ENCODE results near the gene SPON1. TPM values are rescaled to one million over a fixed set of nuclear protein-coding genes. Genes with fewer than 3 reads are reported as not detected.

SPON1 gene
- total and polyA plus RNA-seq, 2 experiments from 2014 or later = 2.9 to 6.4 TPM

- H4K20me1 ChIP-seq (replicated peaks; ENCODE audit: insufficient read depth) = no peaks in the 10 kb centered on the region
- Mint-ChIP-seq H3K36me3 (ENCODE audit: low read depth) (no peaks in the 10 kb centered on the region), H3K4me3 (no peak overlapping the region), H3K9me3 (no peaks in the 10 kb centered on the region), H3K27ac (no peak overlapping the region), H3K27me3 (ENCODE audit: insufficient read depth, low read depth, poor library complexity) (no peaks in the 10 kb centered on the region), H3K4me1 (no peaks in the 10 kb centered on the region; the same call in 2 of the 3 replicates)
- no peaks in the 10 kb centered on the region for H3K36me3 ChIP-seq (ENCODE audit: insufficient read depth)
- no peak overlapping the region for H3K4me2 ChIP-seq
- H3K9me2 ChIP-seq (ENCODE audit: insufficient read depth) = no peaks in the 10 kb centered on the region
- DNase-seq (ENCODE audit: low spot score) (no peak), ATAC-seq (no peak)
- H2AFZ ChIP-seq = no peak overlapping the region
- no peaks in the 10 kb centered on the region for H3K4me1 ChIP-seq (ENCODE audit: insufficient read depth)
- no peaks in the 10 kb centered on the region for H3F3A ChIP-seq (replicated peaks; ENCODE audit: low read depth)
- TF ChIP-seq POLR2AphosphoS5 (IDR thresholded peaks at IDR 0.05; ENCODE audit: low read depth) (no peak), EZH2phosphoT487 (IDR thresholded peaks at IDR 0.05; ENCODE audit: unreplicated experiment) (no peak)
- no peak overlapping the region for H3K27ac ChIP-seq (ENCODE audit: low read depth)
- H3K27me3 ChIP-seq (ENCODE audit: insufficient read depth) = no peaks in the 10 kb centered on the region
- H3K4me3 ChIP-seq = no peak overlapping the region
- no peaks in the 10 kb centered on the region for H3K79me2 ChIP-seq (replicated peaks; ENCODE audit: insufficient read depth)
These were observed 82.9 kb downstream of the SPON1 start for GRCh38 chr11:14045417-14045816.

DNA sequence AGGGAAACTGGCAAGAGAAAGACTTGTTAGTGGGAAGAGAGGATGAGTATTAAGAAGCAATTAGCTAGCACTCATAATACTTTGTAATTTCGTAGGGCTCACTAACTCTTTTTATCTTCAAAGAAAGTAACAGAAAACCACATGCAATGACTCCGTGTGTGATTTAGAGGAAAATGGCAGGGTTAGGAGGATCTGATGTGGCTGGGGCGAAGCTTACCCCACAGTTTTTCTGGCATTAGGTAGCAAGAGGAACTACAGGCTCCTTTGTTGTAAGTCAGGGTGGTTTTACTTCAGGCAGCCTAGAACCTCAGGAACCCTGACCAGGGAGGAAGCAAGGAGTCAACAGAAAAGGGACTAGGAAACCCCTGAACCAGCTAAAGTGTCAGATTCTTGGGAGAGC lies 89.7 kb downstream of the SPON1 start:
- H3K9me2 ChIP-seq (ENCODE audit: insufficient read depth) = peaks cover 10% of the 10 kb centered on the region; the same call in 1 of the 2 replicates
- no peaks in the 10 kb centered on the region for H3K4me1 Mint-ChIP-seq
- H3K9me3 Mint-ChIP-seq = no peaks in the 10 kb centered on the region; the same call in 1 of the 3 replicates
- no peaks in the 10 kb centered on the region for H3K79me2 ChIP-seq (replicated peaks; ENCODE audit: insufficient read depth)
- H3F3A ChIP-seq (replicated peaks; ENCODE audit: low read depth) = no peaks in the 10 kb centered on the region
- H3K27ac Mint-ChIP-seq = no peak overlapping the region
- H2AFZ ChIP-seq = no peak overlapping the region
- no peak overlapping the region for H3K4me3 ChIP-seq
- H3K27ac ChIP-seq (ENCODE audit: low read depth) = no peak overlapping the region
- ATAC-seq (no peak), DNase-seq (ENCODE audit: low spot score) (no peak)
- no peaks in the 10 kb centered on the region for H3K4me1 ChIP-seq (ENCODE audit: insufficient read depth)
- no peak overlapping the region for H3K4me2 ChIP-seq
- no peak overlapping the region for H3K4me3 Mint-ChIP-seq
- no peaks in the 10 kb centered on the region for H3K27me3 ChIP-seq (ENCODE audit: insufficient read depth)
- H4K20me1 ChIP-seq (replicated peaks; ENCODE audit: insufficient read depth) = no peaks in the 10 kb centered on the region
- peaks cover 3% of the 10 kb centered on the region for H3K27me3 Mint-ChIP-seq (ENCODE audit: insufficient read depth, low read depth, poor library complexity)
- H3K36me3 Mint-ChIP-seq (ENCODE audit: low read depth) = no peaks in the 10 kb centered on the region; the same call in 2 of the 3 replicates
- no peaks in the 10 kb centered on the region for H3K36me3 ChIP-seq (ENCODE audit: insufficient read depth)
- no peak for TF ChIP-seq STAT1 (IDR thresholded peaks at IDR 0.05; ENCODE audit: unreplicated experiment)
- TF ChIP-seq, protein P1, sequence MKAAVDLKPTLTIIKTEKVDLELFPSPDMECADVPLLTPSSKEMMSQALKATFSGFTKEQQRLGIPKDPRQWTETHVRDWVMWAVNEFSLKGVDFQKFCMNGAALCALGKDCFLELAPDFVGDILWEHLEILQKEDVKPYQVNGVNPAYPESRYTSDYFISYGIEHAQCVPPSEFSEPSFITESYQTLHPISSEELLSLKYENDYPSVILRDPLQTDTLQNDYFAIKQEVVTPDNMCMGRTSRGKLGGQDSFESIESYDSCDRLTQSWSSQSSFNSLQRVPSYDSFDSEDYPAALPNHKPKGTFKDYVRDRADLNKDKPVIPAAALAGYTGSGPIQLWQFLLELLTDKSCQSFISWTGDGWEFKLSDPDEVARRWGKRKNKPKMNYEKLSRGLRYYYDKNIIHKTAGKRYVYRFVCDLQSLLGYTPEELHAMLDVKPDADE (IDR thresholded peaks at IDR 0.05) = no peak
- no peak for TF ChIP-seq CREB1 (CRISPR knock-in tag; IDR thresholded peaks at IDR 0.05; ENCODE audit: low read depth)
- no peak for TF ChIP-seq CTCF (conservative IDR thresholded peaks at IDR 0.05; ENCODE audit: low read depth in 2 of 2)
- no peak for TF ChIP-seq JUNB (IDR thresholded peaks at IDR 0.05; ENCODE audit: unreplicated experiment)
- TF ChIP-seq EZH2phosphoT487 (IDR thresholded peaks at IDR 0.05; ENCODE audit: unreplicated experiment) = no peak
- TF ChIP-seq ZNF114 (CRISPR knock-in tag; IDR thresholded peaks at IDR 0.05) = no peak
- no peak for TF ChIP-seq EZH2 (IDR thresholded peaks at IDR 0.05; ENCODE audit: low read depth, unreplicated experiment)
- no peak for TF ChIP-seq POLR2AphosphoS5 (IDR thresholded peaks at IDR 0.05; ENCODE audit: low read depth)
- no peak for TF ChIP-seq REST (IDR thresholded peaks at IDR 0.05; ENCODE audit: unreplicated experiment)
